ENCODE data around the gene ADORA1.

Gene ADORA1

GRCh38 chr1:203127666-203128430 is at the start of gene ADORA1:
Gene ADORA1 (plus strand): TSS chr1:203127726. CDS start chr1:203128842, 1,116 bp downstream.
- DNase-seq (ENCODE audit: low read depth in 2 of 2) = no peak

DNA sequence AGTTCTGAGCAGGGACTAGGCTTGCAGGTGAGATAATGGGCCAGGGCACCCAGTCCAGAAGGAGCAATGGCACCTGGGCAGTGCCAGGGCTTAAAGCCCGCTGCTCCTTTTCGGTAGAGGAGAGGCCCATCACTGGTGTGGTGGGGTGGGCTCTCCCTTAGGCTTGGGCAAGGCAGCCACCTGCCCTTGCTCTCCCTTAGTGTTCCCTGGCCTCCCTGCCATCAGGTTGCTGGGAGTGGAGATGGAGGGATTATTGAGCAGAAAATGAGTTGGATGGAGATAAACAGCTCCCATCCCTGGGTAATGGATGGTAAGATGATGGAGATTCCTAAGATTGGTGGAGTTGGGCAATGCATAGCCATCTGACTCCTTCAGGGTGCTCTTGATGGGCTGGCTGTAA is 49.6 kb upstream of the ADORA1 start:
- no peak for DNase-seq (ENCODE audit: low read depth in 2 of 2)

GRCh38 chr1:203078478-203078877 is 49.0 kb upstream of the ADORA1 start:
- no peak for DNase-seq (ENCODE audit: low read depth in 2 of 2)

DNA sequence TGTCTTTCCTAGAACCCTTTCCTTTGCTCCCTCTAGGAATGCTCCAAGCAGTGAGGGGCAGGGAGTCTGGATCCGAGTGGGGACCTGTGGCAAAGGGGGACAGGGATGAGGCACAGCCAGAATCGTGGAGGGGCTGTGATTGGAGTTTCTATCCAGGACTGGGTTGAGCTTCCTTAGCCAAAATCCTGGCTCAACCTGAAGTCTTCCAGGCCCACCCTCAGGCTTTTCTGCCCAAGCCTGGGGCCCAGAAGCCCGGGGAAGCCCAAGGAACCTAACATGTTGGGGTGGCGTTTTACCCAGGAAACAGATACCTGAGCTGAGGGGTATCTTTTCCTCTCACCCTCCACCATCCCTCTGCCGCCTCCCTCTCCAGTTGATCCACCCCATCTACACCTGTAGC is 47.1 kb upstream of the ADORA1 start:
- no peak for DNase-seq (ENCODE audit: low read depth in 2 of 2)

- no peak for DNase-seq (ENCODE audit: low read depth in 2 of 2)
Observed at GRCh38 chr1:203081465-203082230, 45.9 kb upstream of the ADORA1 start.

DNA sequence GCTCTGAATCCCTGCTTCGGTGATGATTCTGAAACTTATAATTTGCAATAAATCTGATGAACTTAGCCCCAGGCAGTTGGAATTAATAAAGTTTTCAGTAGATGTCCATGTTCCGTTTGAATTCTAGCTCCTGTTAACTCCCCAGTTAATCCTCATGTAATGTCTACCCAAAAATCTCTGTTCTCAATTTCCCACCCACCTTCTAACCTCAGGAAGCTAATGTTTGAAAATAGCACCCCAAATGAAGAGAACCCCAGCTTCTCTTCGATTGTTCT is 45.4 kb upstream of the ADORA1 start:
- no peak for DNase-seq (ENCODE audit: low read depth in 2 of 2)

DNA sequence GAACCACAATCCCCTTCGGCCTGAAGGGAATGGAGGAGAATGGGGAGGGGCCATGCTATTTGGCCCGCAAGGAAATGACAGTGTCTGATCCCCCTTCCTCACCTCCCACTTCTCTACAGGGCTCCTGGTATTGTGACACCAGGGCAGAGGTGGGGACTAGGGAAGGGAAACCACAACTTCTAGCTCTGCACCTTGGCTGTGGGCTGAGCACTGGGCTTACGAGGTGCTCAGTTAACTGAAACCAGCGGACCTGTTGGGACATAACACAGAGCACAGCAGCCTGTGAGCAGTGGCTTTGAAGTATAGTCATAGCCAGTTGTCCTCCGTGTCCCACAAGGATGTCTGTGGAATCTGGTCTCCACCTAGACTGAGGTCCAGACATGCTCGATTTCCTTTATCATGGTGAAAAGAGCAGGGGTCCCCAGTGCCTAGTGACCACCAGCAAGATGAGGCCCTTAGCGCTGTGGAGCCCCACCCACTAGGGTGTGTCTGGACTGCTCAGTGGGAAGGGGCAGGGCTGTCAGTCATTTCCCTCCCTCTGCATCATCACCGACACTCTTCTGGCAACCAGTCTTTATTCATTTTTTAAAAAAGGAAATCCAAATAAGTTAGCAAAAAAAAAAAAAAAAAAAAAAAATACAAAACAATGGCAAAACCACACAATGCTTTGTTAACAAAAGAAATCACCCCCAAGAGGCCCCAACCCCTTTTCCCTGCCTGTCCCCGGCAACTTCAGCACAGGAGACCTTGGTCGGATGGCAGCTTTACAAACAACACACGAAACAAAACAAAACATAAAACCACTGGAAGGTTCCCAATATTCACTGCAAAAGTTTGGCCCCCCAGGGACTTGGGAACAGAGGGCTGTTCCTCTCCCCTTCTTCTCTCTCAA is 44.7 kb upstream of the ADORA1 start:
- no peak for DNase-seq (ENCODE audit: low read depth in 2 of 2)

- DNase-seq (ENCODE audit: low read depth in 2 of 2) = no peak
Observed at GRCh38 chr1:203083463-203083921, 44.0 kb upstream of the ADORA1 start.

GRCh38 chr1:203084588-203085527 is 42.7 kb upstream of the ADORA1 start:
- DNase-seq (ENCODE audit: low read depth in 2 of 2) = no peak

- no peak for DNase-seq (ENCODE audit: low read depth in 2 of 2)
Observed at GRCh38 chr1:203085528-203086406, 41.8 kb upstream of the ADORA1 start, which contains the start of gene MYOG. Gene MYOG (minus strand): TSS chr1:203086012. CDS start chr1:203085961, 51 bp downstream.

DNA sequence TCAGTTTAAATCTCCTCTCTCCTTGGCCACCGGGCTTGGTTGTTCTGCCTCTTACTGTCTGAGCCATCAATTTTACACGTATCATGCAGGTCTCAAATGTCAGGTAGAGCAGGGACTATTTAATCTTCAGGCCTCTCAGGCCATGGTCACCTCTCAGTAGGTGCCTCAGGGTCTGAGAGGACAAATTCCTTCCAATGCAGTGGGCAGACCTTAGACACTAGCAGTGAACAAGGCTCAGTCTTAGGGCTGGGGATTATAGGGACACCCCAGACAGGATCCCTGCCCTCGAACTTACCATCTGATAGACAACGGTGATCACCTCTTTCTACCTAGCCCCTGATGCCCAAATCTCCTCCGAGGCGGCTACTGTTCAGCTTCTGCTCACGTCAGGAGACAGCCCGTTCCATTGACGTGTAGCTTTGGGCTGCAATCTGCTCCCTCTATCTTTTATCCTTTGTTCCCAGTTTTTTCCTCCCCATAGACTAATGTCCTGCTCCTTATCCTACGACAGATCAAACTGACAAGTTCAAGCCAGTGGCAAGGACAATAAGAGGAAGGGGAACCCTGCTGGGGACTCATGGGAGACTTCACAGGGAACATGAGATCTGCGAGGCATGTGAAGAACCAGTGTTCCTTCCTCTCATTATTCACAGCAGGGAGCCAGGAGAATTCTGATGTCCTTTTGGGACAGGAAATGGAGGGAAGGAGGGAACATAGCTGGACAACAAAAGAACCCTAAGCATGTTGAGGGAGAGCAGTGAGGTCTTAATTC is 40.3 kb upstream of the ADORA1 start:
- DNase-seq (ENCODE audit: low read depth in 2 of 2) = no peak

GRCh38 chr1:203088441-203088840 is 39.1 kb upstream of the ADORA1 start:
- DNase-seq (ENCODE audit: low read depth in 2 of 2) = no peak

DNA sequence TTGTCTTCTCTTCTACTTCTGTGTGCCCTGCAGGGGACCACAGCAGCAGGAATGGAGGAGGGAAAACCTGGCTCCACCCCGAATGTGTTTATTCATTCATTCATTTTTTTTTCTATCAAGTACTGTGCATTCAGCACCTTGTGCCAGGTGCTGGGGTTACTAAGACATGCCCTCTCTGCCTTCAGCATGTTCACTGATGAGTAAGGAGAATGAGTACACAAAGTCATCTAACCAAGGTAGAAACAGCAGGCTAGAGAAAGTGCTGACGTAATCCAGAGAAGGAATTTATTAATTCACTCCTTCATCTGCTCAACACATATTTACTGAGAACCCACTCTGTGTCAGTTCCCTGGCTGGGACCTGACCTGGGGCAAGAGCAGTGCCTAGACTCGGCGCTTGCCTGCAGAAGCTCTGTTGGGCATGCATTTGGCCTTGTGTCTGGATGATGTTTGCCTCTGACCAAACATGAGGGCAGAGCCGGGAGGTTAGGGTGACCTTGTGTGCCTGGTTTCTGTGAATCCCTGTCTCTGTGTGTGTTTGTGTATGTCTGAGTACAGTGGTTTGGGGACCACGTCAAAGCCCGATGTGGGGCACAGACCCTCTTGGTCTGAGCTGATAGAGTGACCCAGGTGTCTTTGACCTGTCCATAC is 38.4 kb upstream of the ADORA1 start:
- DNase-seq (ENCODE audit: low read depth in 2 of 2) = no peak

DNA sequence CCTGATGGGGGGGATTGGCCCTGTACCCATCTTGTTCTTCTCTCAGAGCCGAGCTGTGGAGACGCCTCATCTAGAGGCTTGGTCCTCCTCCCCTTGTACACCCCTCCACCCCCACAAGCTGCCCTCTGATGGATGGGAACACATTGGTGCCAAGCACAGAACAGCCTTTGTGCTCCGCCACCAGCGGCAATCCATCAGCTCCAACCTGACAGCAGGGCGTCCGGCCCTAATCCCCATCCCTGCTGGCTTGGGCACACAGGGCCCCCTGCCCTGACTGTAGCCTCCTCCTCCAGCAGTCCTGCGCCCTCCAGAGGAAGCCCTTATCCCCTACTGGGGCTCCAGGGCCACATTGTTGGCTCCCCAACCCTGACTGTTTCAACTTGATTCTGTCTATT is 37.9 kb upstream of the ADORA1 start:
- no peak for DNase-seq (ENCODE audit: low read depth in 2 of 2)

- no peak for DNase-seq (ENCODE audit: low read depth in 2 of 2)
Observed at GRCh38 chr1:203090421-203091198, 36.9 kb upstream of the ADORA1 start.

GRCh38 chr1:203091199-203091477 is 36.4 kb upstream of the ADORA1 start:
- DNase-seq (ENCODE audit: low read depth in 2 of 2) = no peak

GRCh38 chr1:203091761-203092330 is 35.7 kb upstream of the ADORA1 start:
- no peak for DNase-seq (ENCODE audit: low read depth in 2 of 2)

Measured in stimulated activated CD8-positive, alpha-beta memory T cell treated with anti-CD3 and anti-CD28 coated beads, Interleukin-7, amount 100 ng/mL, for 4 hours (primary cell).